GM13977 (cell line): ENCODE results near the gene NDC80.

Experiments
- DNase-seq: peaks from one replicate; pipeline ENCODE4 v3.0.0; 2012; ENCODE audit warnings: low spot score
- in situ Hi-C: fragments of 300-500 bp; cut with MboI; formaldehyde crosslinking; loops from one replicate; pipeline ENCODE4 v1.12.0; 2022; ENCODE audit warnings: low sequenced_read_pairs, low pct_unique_long_range_greater_than_20kb, mixed read lengths, inconsistent platforms; ENCODE audit not compliant: unreplicated experiment
- TF ChIP-seq, protein P1 (sequence below): IDR thresholded peaks from 2 replicates; pipeline ENCODE4 v1.5.1; 2012; ENCODE audit warnings: mild to moderate bottlenecking, control low read depth; ENCODE audit not compliant: insufficient read depth; ENCODE audit errors: extremely low read depth, missing control alignments

NDC80 gene

DNA sequence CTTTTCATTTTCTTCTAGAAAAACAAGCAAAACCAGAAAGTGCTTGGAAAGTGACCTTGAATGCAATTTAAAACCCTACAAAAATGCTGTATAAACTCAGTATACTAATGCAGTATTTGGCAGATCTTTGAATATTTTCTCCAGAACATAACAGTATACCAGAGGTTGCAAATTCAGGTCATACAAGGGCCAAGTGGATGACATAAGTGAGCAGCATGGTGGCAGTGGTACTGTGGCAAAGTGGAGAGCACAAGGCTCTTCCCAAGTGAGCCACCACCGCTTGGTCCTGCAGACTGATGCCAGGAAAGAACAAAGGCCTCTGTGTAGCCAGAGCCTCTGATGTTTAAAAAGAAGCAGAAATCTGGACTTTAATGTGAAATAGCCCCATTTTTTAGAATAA lies 33.1 kb upstream of the NDC80 start:
- DNase-seq = no peak
- TF ChIP-seq, protein P1, sequence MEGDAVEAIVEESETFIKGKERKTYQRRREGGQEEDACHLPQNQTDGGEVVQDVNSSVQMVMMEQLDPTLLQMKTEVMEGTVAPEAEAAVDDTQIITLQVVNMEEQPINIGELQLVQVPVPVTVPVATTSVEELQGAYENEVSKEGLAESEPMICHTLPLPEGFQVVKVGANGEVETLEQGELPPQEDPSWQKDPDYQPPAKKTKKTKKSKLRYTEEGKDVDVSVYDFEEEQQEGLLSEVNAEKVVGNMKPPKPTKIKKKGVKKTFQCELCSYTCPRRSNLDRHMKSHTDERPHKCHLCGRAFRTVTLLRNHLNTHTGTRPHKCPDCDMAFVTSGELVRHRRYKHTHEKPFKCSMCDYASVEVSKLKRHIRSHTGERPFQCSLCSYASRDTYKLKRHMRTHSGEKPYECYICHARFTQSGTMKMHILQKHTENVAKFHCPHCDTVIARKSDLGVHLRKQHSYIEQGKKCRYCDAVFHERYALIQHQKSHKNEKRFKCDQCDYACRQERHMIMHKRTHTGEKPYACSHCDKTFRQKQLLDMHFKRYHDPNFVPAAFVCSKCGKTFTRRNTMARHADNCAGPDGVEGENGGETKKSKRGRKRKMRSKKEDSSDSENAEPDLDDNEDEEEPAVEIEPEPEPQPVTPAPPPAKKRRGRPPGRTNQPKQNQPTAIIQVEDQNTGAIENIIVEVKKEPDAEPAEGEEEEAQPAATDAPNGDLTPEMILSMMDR = no peak
- in situ Hi-C loops = loop anchor here (25.0 kb wide), 2 partner anchors 201 to 426 kb away; no protein-coding TSS in a partner anchor

- TF ChIP-seq, protein P1 = no peak
- DNase-seq = no peak
- in situ Hi-C loops = loop anchor here (25.0 kb wide), 2 partner anchors 202 to 427 kb away; no protein-coding TSS in a partner anchor
These were observed 32.5 kb upstream of the NDC80 start for GRCh38 chr18:2538844-2539243.

DNA sequence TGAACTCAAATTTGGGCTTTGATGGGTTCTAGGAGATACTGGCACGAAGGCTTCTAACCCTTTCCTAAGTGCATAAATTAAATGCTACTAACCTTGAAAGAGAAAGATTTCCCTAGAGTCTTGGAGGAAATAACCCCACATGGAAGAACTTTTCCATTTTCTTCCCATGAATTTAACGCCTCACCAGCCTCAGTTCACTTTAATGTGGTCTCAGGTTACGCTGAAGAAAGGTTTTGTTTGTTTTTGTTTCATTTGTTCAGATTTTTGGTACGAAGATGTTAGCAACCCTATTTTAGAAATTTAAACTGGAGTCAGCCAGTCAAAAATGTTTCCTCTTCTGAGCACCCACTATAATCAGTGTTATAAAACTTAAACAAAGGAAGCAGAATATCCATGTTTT lies 30.8 kb upstream of the NDC80 start:
- in situ Hi-C loops = loop anchor here (25.0 kb wide), 2 partner anchors 203 to 428 kb away; no protein-coding TSS in a partner anchor

DNA sequence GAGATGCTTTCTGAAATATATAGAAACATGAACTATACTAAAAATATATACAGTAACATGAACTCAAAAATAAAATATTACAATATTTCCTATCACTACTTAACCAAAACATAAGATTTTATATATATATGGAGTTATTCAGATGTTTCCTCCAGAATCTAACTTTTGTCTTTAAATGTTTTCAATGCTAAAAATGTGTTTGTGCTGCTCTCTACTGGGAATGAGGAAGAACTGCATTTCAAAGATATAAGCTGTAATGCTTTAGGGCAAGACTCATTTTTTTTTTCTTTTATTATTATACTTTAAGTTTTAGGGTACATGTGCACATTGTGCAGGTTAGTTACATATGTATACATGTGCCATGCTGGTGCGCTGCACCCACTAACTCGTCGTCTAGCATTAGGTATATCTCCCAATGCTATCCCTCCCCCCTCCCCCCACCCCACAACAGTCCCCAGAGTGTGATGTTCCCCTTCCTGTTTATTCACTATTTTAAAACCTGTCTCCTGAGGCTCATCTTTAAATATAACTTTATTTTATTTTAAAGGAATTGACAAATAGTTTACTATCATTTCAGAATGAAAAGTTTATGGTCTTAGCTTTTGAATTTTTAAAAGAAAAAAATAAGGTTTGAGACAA lies 29.3 kb upstream of the NDC80 start:
- in situ Hi-C loops = loop anchor here (25.0 kb wide), 2 partner anchors 205 to 430 kb away; no protein-coding TSS in a partner anchor
- DNase-seq = peak; percentile 21
- TF ChIP-seq, protein P1 = peak; percentile 72

More for the DNA sequence above, 30.8 kb upstream of the NDC80 start:
- no peak for DNase-seq
- TF ChIP-seq, protein P1 = no peak

GRCh38 chr18:2545155-2545554 lies 26.2 kb upstream of the NDC80 start:
- DNase-seq = no peak
- in situ Hi-C loops = loop anchor here (25.0 kb wide), 2 partner anchors 208 to 433 kb away; no protein-coding TSS in a partner anchor
- TF ChIP-seq, protein P1 = no peak

DNA sequence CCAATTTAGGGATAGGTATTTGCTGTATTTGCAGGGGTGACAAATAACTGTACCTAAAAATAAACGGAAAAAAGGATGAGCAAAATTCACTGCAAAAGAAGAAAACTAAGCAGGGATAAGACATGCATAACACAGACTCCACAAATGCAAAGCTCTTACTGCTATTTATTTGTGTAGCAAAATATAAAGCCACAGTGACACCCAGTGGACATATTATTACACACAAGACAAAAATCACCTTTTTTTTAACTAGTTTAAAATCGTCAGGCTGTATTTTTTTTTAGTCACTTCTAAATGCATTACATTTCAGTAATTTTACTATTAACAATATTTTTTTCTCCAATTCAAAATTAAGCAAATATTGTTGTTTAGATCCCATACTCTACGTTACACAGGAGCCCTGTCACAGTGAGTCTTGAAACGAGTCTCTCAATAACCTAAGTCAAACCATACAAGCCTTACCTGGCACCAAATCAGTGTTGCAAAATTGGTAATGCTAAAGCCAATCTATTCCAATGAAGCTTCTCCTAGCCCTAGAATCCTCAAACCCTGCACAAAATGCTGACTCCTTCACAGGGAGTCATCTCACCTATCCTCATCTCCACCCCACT lies 23.8 kb upstream of the NDC80 start:
- DNase-seq = peak; percentile 42
- in situ Hi-C loops = loop anchor here (25.0 kb wide), 2 partner anchors 210 to 435 kb away; no protein-coding TSS in a partner anchor
- TF ChIP-seq, protein P1 = peak; percentile 56
